Erythroblast (primary cell): Measurements from ENCODE around the gene MAST2.

Experiments
- GATA1 ChIP-seq: IDR thresholded peaks from 2 replicates; pipeline ENCODE4 v1.6.1; 2011; ENCODE audit warnings: low read depth, mild to moderate bottlenecking, control low read depth, low read length, moderate library complexity
- POLR2A ChIP-seq: IDR thresholded peaks from 2 replicates; pipeline ENCODE4 v1.6.1; 2011; ENCODE audit warnings: mild to moderate bottlenecking, low read length

- TF ChIP-seq POLR2A, result no peak
- TF ChIP-seq GATA1, result no peak
Observed at GRCh38 chr1:46030074-46030870, 226.9 kb downstream of the MAST2 start.
